ENCODE data around the gene XPO4.

XPO4 gene

DNA sequence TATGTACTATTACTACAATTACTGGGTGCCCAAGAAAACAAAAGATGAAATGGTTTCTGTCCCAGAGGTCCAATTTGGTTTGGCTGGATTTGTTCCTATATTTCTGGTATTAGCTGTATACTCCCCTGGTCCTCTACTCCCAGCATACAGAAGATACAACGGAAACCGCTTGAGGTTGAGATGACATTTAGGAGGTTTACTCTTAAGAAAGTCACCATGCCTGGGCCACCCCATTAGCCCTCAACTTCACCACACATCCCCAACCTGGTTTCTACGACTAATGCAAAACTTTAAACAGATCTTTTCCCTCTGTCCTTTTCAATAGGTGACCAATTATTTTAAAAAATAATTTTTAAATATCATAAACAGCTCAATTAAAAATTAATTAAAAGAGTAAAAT is 82.8 kb downstream of the XPO4 start:
- Histone ChIP-seq H3K9me3 (ENCODE audit: severe bottlenecking) (no peaks in the 10 kb centered on the region), H3K27ac (ENCODE audit: poor library complexity, severe bottlenecking) (no peak overlapping the region), H3K36me3 (ENCODE audit: low read depth) (peaks cover 32% of the 10 kb centered on the region), H3K27me3 (ENCODE audit: insufficient read depth, poor library complexity, severe bottlenecking) (no peaks in the 10 kb centered on the region), H3K4me1 (ENCODE audit: insufficient read depth, poor library complexity, severe bottlenecking) (peaks cover 12% of the 10 kb centered on the region), H3K4me3 (ENCODE audit: severe bottlenecking) (no peak overlapping the region)
- no peak for ATAC-seq (ENCODE audit: low read depth)
- no peak for DNase-seq (ENCODE audit: low spot score)
- TF ChIP-seq, protein P1, sequence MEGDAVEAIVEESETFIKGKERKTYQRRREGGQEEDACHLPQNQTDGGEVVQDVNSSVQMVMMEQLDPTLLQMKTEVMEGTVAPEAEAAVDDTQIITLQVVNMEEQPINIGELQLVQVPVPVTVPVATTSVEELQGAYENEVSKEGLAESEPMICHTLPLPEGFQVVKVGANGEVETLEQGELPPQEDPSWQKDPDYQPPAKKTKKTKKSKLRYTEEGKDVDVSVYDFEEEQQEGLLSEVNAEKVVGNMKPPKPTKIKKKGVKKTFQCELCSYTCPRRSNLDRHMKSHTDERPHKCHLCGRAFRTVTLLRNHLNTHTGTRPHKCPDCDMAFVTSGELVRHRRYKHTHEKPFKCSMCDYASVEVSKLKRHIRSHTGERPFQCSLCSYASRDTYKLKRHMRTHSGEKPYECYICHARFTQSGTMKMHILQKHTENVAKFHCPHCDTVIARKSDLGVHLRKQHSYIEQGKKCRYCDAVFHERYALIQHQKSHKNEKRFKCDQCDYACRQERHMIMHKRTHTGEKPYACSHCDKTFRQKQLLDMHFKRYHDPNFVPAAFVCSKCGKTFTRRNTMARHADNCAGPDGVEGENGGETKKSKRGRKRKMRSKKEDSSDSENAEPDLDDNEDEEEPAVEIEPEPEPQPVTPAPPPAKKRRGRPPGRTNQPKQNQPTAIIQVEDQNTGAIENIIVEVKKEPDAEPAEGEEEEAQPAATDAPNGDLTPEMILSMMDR (IDR thresholded peaks at IDR 0.05; ENCODE audit: poor library complexity, severe bottlenecking), result no peak

DNA sequence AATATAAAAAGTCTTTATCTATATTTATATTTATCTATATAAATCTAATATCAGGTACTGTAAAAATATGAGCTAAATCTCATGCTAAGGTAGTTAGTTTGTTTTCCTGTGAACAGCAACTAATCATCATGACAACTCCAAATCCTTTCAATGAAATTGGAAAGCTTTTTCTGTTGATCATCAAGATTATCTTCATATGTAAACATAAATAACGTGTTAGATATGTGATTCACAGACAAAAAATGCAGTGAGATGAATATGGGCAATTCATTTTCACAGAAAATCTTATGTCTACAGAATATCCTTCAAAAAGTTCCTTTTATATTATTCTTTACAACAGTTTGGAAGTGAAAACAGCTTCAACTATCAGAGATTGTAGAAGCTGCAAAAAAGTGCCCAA is 87.1 kb downstream of the XPO4 start:
- TF ChIP-seq, protein P1 (IDR thresholded peaks at IDR 0.05; ENCODE audit: poor library complexity, severe bottlenecking), result no peak
- Histone ChIP-seq H3K27me3 (ENCODE audit: insufficient read depth, poor library complexity, severe bottlenecking) (no peaks in the 10 kb centered on the region), H3K9me3 (ENCODE audit: severe bottlenecking) (no peaks in the 10 kb centered on the region), H3K36me3 (ENCODE audit: low read depth) (0 out of 2 replicates have a peak, but pooled peaks cover 7% of the 10 kb centered on the region), H3K27ac (ENCODE audit: poor library complexity, severe bottlenecking) (peak overlapping the region; percentile 79), H3K4me3 (ENCODE audit: severe bottlenecking) (no peak overlapping the region), H3K4me1 (ENCODE audit: insufficient read depth, poor library complexity, severe bottlenecking) (peaks cover 25% of the 10 kb centered on the region)
- no peak for DNase-seq (ENCODE audit: low spot score)
- no peak for ATAC-seq (ENCODE audit: low read depth)

DNA sequence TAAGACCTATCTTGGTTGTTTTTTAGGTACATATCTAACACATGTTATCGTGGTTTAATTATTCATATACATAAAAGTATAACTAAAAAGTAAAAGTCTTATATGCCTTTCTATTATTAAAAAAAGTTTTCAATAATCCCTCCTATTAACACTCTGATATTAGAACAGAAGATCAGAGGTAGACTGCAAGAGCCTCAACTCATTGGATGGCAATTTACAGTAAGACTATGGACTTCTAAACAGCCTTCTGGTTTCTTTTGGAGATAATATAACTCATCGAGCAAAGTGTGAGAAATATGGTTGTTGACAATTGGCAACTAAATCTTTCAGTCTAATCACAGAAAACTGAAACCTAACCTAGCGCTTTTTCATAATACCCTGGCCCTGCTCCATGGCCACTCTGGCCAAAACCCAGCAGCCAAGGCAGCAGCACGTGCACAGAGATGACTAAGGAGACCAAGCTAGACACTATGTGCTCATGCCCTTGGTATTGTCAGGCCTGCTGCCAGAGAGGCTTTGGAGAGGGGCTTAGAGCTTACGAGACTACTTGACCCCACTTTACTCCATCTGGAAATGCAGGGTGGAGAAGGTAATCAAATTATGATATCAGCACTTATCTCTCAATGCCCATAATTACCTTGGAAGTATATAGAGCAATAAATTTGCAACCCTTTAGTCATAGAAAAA is 88.2 kb downstream of the XPO4 start:
- ATAC-seq (ENCODE audit: low read depth) (peak; percentile 83), DNase-seq (ENCODE audit: low spot score) (peak; percentile 70)
- Histone ChIP-seq H3K36me3 (ENCODE audit: low read depth) (peaks cover 9% of the 10 kb centered on the region), H3K9me3 (ENCODE audit: severe bottlenecking) (no peaks in the 10 kb centered on the region), H3K27ac (ENCODE audit: poor library complexity, severe bottlenecking) (peak overlapping the region; percentile 79), H3K4me3 (ENCODE audit: severe bottlenecking) (no peak overlapping the region), H3K27me3 (ENCODE audit: insufficient read depth, poor library complexity, severe bottlenecking) (no peaks in the 10 kb centered on the region), H3K4me1 (ENCODE audit: insufficient read depth, poor library complexity, severe bottlenecking) (peaks cover 25% of the 10 kb centered on the region)
- TF ChIP-seq, protein P1 (IDR thresholded peaks at IDR 0.05; ENCODE audit: poor library complexity, severe bottlenecking), result no peak

DNA sequence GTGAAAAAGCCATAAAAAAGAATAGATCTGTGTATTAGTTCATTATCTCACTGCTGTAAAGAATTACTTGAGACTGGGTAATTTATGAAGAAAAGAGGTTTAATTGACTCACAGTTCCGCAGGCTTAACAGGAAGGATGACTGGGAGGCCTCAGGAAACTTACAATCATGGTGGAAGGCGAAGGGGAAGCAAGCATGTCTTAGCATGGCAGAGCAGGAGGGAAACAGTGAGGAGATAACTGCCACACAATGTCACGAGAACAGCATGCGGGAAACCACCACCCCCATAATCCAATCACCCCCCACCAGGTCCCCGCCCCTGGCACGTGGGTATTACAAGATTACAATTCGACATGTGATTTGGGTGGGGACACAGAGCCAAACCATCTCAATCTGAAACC is 89.7 kb downstream of the XPO4 start:
- Histone ChIP-seq H3K27ac (ENCODE audit: poor library complexity, severe bottlenecking) (peak overlapping the region; percentile 79), H3K4me3 (ENCODE audit: severe bottlenecking) (no peak overlapping the region), H3K4me1 (ENCODE audit: insufficient read depth, poor library complexity, severe bottlenecking) (peaks cover 25% of the 10 kb centered on the region), H3K9me3 (ENCODE audit: severe bottlenecking) (no peaks in the 10 kb centered on the region), H3K36me3 (ENCODE audit: low read depth) (peaks cover 17% of the 10 kb centered on the region), H3K27me3 (ENCODE audit: insufficient read depth, poor library complexity, severe bottlenecking) (no peaks in the 10 kb centered on the region)
- ATAC-seq (ENCODE audit: low read depth) (no peak), DNase-seq (ENCODE audit: low spot score) (no peak)
- TF ChIP-seq, protein P1 (IDR thresholded peaks at IDR 0.05; ENCODE audit: poor library complexity, severe bottlenecking), result no peak

DNA sequence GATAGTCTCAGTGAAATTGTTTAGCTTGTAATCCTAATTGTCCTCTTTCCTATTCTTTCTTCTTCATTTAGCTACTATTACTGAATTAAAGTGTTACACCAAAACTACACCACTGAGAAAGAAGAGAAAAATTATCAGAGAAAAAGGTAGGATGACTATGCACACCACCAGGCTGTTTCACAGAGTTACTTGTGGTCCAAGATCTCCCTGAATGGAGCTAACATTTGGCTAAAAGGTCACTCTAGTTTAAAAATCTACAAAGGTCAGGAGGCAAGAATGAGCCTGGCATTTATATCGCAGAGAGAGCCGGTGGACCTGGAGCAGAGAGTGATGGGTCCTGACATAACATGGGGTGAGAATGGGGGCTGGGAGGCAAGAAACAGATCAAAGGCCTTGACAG is 91.7 kb downstream of the XPO4 start:
- ATAC-seq (ENCODE audit: low read depth) (no peak), DNase-seq (ENCODE audit: low spot score) (no peak)
- Histone ChIP-seq H3K4me3 (ENCODE audit: severe bottlenecking) (no peak overlapping the region), H3K27me3 (ENCODE audit: insufficient read depth, poor library complexity, severe bottlenecking) (no peaks in the 10 kb centered on the region), H3K9me3 (ENCODE audit: severe bottlenecking) (no peaks in the 10 kb centered on the region), H3K36me3 (ENCODE audit: low read depth) (peaks cover 30% of the 10 kb centered on the region), H3K27ac (ENCODE audit: poor library complexity, severe bottlenecking) (no peak overlapping the region), H3K4me1 (ENCODE audit: insufficient read depth, poor library complexity, severe bottlenecking) (peaks cover 24% of the 10 kb centered on the region)
- TF ChIP-seq, protein P1 (IDR thresholded peaks at IDR 0.05; ENCODE audit: poor library complexity, severe bottlenecking), result no peak
